Endometrial microvascular endothelial cells (primary cell): ENCODE data around the gene F3. TPM values are rescaled to one million over a fixed set of nuclear protein-coding genes. Genes with fewer than 3 reads are reported as not detected.

Source experiments
- in situ Hi-C: cut with HindIII; loops from 2 replicates; pipeline ENCODE4 v1.10.0; 2017; ENCODE audit warnings: low sequenced_read_pairs, low pct_unique_long_range_greater_than_20kb; ENCODE audit errors: inconsistent ontology term
- total RNA-seq: library from RNA; depleted of rRNA; stranded (reverse); fragments of >200 nt; gene quantifications from one replicate; pipeline ENCODE4 v1.2.3, GENCODE V29; 2015; ENCODE audit errors: inconsistent ontology term

The F3 gene
- total RNA-seq, 1 donor from 2014 or later, result 0.56 TPM

DNA sequence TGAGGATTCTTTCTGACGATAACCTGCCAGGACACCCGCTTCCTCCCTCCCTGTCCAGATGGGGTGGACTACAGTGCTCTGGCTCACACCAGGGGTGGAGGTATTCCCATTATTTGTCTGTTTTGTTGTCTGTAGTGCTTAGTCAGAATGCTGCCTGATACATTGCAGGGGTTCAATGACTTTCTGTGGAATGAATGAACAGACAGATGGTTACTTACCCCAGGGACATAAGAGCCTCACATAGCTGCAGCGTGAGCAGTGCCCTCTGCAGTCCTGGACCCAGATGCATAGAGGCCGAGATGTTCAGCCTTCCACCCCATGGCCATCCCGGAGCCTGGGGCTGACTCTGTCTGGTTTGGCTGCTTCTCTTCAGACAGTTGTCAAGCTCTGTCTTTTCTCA lies 13.0 kb upstream of the F3 start:
- in situ Hi-C loops, result no loop called here

- in situ Hi-C loops, result no loop called here
Observed at GRCh38 chr1:94553931-94554330, 12.4 kb upstream of the F3 start.

- in situ Hi-C loops, result no loop called here
Observed at GRCh38 chr1:94553323-94553730, 11.8 kb upstream of the F3 start.

DNA sequence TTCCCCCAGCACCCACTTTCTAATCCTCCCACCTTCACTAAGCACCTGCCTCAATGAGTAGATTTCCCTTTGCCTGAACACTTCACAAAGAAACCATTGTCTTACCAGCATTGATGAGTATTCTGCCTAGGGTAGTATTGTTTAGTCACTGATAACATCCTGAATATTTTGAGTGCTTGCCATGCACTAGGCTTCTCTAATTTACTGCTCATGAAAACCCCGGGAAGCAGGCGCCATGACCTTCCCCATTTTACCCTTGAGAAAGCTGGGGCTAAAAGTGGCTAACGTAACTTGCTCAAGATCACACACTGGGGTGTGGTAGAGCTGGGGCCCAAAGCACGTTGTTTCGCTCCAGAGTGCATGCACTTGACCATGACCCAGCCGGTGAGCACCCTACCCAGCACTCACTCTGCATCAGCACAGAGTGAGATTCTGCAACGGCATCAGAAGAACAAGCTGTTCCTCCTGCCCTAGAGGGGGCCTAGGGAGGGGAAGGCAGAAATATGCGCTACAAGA lies 10.6 kb upstream of the F3 start:
- in situ Hi-C loops, result no loop called here

- in situ Hi-C loops, result no loop called here
Observed at GRCh38 chr1:94551449-94551848, 9.9 kb upstream of the F3 start.

DNA sequence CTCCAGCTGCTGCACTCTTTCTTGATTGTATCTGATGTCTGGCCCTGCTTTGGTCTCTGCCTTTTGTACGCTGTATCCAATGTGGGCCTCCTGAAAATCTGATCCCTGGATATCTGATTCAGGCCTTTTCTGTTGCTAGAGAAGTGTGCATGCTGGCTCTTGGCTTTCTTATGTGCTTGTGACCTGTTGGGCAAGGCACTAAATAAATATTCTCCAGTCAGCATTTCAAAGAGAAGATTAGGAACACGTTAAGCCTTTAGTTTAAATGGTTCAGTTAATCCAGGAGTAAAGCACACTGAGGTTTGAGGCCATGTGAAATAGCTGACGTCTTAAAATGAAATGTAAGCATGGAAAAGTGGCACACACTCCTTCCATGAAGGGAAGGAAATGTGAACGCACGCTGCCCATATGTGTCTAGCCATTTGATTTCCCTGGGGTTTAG lies 9.3 kb upstream of the F3 start:
- in situ Hi-C loops, result no loop called here

DNA sequence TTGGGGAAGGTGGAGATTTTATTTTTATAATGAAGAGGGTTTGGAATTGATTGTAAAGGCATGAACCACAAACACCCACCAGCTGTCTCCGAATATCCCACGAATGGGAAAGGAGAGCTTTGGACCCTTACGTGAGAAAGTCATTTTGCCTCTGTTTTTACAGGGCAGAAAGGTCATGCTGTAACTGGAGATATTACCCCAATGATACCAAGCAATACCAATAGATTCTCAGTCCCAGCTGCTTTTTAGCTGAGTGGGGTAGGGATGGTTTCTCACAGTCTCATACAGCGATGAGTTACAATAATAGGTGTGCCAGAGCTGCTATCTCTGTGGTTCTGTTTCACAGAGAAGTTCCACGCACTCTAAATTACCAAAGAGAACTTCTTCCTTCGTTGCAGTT lies 8.8 kb upstream of the F3 start:
- in situ Hi-C loops, result no loop called here

GRCh38 chr1:94549706-94550105 lies 8.1 kb upstream of the F3 start:
- in situ Hi-C loops, result loop anchor here (25.0 kb wide), 1 partner anchor 238 kb away; no protein-coding TSS in a partner anchor

DNA sequence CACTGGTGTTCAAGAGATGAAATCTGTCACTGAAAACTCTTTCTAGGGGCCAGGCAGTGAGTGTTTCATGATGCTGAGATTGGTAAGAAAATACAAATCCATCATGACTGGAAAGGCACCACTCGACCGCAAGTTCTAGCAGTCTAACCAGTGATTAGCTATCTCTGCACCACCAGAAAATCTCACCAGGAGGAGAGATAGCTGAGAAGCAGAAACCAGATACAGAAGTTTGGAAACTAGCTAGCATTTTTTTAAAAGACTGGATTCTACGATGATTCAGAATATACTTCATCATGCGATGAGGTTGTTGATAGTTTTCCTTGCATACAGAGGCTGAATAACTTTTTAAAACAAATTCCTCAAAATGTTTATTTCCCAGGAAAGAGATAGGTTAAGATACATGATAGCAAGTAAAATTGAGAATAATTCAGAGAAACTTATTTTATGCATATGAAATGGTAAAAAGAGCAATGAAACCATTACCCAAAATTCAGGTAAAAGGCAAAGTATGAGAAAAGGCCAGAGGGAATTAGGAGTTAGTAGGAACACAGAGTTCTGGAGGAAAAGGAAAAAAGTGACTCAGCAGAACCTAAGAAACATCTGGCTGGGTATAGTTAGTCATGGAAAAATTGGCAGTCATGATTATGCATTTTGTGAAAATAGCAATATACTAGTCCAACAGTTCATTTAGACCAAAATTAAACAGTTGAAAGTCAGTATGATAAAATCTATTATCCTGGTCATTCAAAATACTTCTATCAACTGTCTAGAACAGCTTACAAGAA lies 3.3 kb upstream of the F3 start:
- in situ Hi-C loops, result loop anchor here (25.0 kb wide), 1 partner anchor 242 kb away; no protein-coding TSS in a partner anchor

DNA sequence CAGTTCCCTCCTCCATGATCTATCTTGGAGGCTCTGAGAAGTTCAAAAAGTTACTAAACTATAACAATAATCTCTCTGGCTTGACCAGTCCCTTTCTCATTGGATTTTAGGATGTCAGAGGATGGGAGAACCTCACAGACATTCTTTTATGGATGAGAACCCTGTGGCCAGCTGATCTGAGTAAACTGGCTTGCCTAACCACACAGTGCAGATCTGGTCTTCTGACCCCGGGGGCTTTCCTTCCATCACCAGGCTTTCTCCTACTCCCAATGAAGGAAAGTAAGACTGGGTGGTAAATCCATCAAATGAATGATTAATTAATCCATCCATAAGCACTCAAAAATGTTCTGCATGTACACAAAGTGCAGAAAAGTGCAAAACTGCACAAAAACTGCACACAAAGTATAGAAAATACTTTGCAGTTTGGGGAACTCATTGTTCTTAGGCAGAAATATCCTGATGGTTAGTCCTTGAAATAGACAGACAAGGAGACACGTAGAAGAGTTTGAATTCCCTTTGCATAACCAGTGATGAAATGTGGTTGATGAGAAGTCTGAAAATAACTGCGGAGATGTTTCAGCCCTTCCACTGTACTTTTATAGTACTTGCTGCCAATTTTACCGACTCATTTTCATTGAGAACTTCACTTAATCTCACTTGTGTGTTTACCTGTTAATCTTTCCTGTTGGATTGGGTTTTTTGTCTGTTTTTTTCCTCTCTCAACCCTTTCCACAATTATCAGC lies 2.5 kb upstream of the F3 start:
- in situ Hi-C loops, result loop anchor here (25.0 kb wide), 1 partner anchor 243 kb away; no protein-coding TSS in a partner anchor

GRCh38 chr1:94543001-94543400 lies 1.4 kb upstream of the F3 start:
- in situ Hi-C loops, result loop anchor here (25.0 kb wide), 1 partner anchor 244 kb away; no protein-coding TSS in a partner anchor

GRCh38 chr1:94542088-94542870 lies 720 bp upstream of the F3 start:
- in situ Hi-C loops, result loop anchor here (25.0 kb wide), 1 partner anchor 245 kb away; no protein-coding TSS in a partner anchor

- in situ Hi-C loops, result loop anchor here (25.0 kb wide), 1 partner anchor 247 kb away; no protein-coding TSS in a partner anchor
Observed at GRCh38 chr1:94540440-94541245, 916 bp downstream of the F3 start.

DNA sequence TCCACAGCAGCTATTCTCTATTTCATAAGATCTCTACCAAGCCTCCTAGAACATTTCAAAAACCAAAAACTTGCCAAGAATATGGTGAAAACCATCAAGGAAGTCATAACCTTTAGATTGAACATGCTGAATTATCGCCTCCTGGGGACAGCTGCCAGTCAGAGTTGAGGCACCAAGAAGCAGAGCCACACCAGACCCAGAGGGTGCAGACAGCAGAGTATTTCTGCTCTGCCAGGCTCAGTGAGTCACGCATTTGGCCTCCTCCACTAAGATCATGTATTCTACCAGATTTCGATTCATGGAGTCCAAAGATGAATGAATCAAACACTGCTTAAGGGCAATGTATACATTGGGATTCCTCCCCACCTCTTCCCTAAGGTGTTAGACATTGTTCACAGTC lies 2.1 kb downstream of the F3 start:
- in situ Hi-C loops, result loop anchor here (25.0 kb wide), 1 partner anchor 248 kb away; no protein-coding TSS in a partner anchor

DNA sequence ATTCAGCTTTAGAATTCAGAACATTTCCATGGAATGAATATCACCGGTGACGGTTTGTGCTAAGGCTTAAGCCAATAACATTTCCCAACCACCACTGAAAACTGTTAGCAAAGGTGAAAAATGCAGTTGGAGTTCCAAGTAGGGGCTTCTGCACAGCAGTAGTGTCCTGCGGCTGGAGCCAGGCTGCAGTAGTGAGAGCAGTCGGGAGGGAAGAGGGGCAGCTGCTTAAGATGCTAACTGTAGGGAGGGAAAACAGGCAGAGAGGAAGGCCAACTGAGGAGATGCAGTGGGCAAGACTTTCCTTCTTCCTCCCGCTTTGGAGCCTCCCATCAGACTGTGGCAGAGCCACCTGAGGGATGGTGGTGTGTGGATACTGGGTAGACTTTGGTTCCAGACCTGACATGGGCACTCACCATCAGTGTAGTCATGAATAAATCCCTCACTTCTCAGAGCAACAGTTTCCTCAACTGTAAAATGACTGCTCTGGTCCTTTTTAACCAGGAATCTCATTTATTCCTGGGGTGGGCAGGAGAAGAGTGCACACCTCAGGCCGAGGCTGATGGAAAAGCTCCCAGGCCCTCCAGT lies 3.2 kb downstream of the F3 start:
- in situ Hi-C loops, result loop anchor here (25.0 kb wide), 1 partner anchor 249 kb away; no protein-coding TSS in a partner anchor

- in situ Hi-C loops, result loop anchor here (25.0 kb wide), 1 partner anchor 250 kb away; no protein-coding TSS in a partner anchor
Observed at GRCh38 chr1:94537254-94537653, 4.3 kb downstream of the F3 start.

DNA sequence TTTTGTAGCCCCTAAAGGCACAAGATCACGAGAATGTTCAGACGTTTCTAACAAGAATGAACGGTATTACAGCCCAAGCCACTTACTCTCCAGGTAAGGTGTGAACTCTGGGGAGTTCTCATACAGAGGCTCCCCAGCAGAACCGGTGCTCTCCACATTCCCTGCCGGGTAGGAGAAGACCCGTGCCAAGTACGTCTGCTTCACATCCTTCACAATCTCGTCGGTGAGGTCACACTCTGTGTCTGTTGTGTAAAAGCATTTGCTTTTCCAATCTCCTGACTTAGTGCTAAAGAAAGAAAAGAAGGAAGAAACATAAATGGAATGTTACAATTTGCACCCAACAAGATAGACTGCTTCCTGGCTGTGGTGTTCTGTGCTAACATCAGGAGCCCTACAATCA lies 5.7 kb downstream of the F3 start:
- in situ Hi-C loops, result loop anchor here (25.0 kb wide), 1 partner anchor 251 kb away; no protein-coding TSS in a partner anchor
